Epidermal melanocyte (primary cell): ENCODE results near the gene SKIC2.
"Not testable (repeated sequence)": the region's sequence is repeated elsewhere in the genome, so short reads cannot be mapped to it uniquely, and the experiment has no call there.

Source experiments
- DNase-seq: peaks from one replicate; pipeline ENCODE4 v3.0.0; 2011; ENCODE audit warnings: low spot score; ENCODE audit not compliant: insufficient read length

The SKIC2 gene

DNA sequence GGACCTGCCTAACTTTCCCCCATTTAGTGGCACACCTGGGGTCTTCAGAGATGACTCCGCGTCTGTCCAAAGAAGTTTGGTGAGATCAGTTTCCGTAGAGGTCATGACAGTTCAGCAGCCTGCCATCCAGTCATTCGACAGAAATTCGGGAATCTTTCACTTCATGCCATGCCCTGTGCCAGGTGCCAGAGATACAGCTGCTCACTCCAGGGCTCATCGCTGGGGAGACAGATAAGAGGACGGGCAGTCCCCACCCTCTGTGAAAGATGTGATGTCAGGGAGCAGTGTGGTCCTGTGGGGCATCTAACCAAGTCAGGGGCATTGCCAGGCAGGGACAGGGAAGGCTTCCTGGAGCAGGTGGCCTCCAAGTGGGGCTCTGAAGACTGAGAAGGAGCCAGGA lies 44.3 kb downstream of the SKIC2 start:
- not testable (repeated sequence) for DNase-seq

DNA sequence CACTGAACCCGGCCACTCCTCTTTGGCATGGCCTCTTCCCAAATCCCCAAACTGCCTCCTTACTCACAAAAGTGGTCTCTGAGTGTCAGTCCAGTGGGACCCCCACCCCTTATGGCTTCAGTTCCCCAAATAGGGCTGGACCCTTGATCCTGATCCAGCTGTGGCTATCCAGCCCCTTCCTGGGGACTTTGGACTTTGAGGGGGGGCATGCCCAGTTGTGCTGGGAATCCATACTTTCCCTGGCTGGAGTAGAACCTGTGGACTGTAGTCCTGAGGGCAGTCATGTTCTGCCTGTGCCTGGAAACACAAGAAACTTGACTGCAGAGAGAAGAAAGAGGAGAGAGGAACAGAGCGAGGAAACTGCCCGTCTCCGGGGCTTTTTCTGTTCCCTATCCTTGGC lies 45.4 kb downstream of the SKIC2 start:
- not testable (repeated sequence) for DNase-seq

DNA sequence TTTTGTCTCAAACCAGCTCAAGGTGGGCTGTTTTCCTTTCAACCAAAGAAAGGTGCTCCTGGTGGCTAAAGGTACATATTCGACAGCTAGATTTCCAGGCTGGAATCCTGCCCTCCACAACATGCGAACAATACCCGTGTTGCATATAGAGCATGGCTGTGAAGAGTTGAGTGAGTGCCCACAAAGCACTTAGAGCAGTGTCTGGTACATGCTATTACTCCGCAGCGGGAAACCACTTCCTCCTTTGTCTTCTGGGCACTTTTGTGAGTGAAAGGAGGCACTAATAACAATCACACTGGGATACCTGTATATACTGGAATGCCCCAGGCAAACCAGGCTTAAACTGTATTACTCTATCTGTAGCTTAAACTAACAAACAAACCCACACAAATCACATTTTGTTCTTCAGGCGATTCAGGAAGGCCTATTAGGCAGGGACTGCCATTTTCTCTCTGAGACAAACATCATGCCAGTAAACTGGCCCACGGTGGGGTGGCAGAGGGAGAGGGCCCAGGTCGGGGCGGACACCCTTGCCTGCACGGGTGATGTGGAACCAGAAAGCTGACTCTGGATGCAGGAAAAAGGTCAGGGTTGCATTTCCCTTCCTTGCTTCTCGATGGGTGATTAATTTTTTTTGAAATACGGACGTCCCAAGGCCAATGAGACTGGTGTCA lies 46.0 kb downstream of the SKIC2 start:
- not testable (repeated sequence) for DNase-seq

DNA sequence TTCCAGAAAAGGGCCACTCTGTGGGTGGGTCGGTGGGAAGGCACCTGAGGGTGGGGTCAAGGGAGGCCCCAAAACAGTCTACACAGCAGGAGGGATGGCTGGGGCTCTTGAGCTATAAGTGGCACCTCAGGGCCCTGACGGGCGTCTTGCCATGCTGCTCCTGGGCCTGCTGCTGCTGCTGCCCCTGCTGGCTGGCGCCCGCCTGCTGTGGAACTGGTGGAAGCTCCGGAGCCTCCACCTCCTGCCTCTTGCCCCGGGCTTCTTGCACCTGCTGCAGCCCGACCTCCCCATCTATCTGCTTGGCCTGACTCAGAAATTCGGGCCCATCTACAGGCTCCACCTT lies 46.5 kb downstream of the SKIC2 start:
- not testable (repeated sequence) for DNase-seq

DNA sequence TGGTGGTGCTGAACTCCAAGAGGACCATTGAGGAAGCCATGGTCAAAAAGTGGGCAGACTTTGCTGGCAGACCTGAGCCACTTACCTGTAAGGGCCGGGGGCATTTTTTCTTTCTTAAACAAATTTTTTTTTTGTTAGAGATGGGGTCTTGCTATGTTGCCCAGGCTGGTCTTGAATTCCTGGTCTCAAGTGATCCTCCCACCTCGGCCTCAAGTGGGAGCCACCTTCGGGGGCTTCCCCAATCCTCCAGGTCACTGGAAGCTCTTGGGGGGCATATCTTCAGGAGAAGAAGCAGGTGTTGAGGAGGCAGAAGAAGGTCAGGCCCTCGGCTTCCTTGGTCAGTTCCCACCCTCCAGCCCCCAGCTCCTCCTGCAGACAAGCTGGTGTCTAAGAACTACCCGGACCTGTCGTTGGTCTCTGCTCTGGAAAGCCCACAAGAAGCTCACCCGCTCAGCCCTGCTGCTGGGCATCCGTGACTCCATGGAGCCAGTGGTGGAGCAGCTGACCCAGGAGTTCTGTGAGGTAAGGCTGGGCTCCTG lies 47.1 kb downstream of the SKIC2 start:
- not testable (repeated sequence) for DNase-seq

DNA sequence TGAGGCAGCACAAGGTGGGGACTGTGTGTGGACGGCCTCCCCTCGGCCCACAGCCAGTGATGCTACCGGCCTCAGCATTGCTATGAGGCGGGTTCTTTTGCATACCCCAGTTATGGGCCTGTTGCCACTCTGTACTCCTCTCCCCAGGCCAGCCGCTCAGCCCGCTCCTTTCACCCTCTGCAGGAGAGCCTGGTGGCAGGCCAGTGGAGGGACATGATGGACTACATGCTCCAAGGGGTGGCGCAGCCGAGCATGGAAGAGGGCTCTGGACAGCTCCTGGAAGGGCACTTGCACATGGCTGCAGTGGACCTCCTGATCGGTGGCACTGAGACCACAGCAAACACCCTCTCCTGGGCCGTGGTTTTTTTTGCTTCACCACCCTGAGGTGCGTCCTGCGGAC lies 48.1 kb downstream of the SKIC2 start:
- DNase-seq = not testable (repeated sequence)

DNA sequence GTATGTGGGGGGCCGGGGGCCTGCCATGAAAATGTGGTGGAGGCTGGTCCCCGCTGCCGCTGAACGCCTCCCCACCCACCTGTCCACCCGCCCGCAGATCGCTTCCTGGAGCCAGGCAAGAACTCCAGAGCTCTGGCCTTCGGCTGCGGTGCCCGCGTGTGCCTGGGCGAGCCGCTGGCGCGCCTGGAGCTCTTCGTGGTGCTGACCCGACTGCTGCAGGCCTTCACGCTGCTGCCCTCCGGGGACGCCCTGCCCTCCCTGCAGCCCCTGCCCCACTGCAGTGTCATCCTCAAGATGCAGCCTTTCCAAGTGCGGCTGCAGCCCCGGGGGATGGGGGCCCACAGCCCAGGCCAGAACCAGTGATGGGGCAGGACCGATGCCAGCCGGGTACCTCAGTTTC lies 49.1 kb downstream of the SKIC2 start:
- DNase-seq = not testable (repeated sequence)

DNA sequence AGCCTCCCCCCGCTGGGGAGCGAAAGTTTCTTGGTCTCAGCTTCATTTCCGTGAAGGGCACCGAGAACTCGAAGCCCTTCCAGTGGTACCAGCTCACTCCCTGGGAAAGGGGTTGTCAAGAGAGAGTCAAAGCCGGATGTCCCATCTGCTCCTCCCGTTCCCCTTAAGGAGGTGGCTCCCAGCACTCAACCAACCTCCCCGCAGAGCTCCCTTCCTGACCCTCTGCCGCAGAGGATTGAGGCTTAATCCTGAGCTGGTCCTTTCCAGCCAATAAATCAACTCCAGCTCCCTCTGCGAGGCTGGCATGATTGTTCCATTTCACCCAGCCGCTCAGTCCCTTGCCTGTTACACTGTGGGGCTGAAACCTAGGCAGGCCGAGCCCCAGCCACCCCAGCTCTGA lies 49.6 kb downstream of the SKIC2 start:
- not testable (repeated sequence) for DNase-seq

DNA sequence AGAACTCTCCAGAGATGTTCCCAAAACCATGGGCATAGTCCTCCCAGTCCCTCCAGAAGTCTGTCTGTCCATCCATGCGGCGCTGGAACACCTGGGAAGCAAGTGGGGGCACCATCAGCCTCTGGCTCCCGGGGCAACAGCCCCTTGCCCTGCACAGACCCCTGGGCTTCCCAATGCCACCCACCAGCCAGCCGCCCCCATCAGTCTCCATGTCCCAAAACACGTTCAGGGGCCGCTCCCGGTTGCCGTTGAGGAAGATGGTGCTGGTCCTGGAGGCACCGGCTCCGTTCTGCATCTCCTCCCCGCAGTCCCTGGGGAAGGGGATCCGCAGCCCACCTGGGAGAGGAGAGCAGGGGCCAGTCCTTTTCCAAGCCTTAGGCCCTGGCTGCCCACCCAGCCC lies 50.6 kb downstream of the SKIC2 start:
- not testable (repeated sequence) for DNase-seq

DNA sequence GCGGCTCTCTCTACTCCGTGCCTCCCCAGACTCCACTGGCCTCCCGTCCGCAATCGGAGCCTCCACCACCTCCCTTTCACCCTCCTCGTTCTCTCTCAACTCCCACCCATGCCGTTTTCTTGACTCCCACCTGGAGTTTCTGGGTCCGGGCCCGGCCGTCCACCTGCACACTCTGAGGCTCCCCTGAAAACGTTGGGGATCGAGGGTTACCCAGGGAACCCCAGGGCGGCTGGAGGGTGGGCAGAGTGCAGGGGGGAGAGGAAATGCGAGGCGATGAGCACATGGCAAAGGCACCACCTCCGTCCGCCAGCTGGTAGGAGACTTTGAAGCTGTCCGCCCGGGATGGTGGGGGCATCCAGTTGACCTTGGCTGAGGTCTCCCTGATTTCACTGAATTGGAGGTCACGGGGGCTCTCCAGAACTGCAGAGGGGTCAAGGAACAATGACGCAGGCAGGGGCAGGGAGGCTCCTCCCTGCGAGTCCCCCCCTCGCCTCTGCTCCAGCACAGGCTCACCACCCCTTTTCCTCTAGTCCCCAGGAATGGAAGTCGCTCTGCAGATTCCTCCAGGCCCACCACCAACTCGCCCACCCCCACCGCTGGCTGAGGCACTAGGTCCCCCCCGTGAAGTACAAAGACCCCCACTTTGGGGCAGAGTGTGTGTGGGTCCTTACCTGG lies 52.0 kb downstream of the SKIC2 start:
- not testable (repeated sequence) for DNase-seq

DNA sequence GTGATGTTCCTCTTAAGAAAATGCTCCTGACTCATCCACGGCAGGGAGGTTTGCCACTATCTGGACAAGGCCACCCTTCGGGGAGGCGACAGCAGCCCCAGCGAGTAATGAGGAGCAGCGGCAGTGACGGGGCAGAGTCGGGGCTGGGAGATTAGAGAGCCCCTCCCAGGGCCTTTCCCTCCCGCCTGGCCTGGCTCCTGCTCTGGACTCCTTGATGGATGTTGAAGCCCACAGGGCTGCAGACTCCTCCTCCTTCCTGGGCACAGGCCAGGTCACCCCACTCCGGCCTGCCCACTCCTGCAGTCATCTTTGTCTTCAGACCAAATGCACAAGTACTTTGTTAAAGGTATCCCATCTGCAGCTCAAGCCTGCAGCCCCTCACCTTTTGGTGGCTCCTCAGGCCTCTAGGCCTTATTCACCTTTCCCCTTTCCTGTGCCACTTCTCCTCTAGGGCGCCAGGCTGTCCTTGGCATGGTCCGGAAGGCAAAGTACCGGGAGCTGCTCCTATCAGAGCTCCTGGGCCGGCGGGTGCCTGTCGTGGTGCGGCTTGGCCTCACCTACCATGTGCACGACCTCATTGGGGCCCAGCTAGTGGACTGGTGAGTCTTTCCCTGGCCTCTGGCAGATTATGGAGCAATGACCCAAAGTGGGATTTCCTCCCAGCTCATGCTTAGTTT lies 54.1 kb downstream of the SKIC2 start:
- DNase-seq = not testable (repeated sequence)

DNA sequence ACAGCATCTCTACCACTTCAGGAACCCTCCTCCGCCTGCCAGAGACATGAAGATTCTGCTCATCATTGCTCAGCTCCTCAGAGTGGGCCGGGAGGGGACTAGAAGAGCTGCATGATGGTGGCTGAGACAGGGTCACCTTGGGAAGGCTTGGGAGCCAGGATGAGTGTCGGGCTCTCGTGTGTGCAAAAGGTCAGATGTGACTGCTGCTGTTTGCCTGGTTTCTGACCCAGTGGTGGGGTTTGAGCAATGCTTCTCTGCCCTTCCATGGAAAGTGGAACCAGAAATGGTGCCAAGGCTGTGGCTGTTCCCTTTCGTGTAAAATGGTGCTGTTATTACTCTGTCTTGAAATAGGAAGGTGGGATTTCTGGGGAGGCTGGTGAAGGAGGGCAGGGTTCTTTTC lies 54.8 kb downstream of the SKIC2 start:
- not testable (repeated sequence) for DNase-seq

DNA sequence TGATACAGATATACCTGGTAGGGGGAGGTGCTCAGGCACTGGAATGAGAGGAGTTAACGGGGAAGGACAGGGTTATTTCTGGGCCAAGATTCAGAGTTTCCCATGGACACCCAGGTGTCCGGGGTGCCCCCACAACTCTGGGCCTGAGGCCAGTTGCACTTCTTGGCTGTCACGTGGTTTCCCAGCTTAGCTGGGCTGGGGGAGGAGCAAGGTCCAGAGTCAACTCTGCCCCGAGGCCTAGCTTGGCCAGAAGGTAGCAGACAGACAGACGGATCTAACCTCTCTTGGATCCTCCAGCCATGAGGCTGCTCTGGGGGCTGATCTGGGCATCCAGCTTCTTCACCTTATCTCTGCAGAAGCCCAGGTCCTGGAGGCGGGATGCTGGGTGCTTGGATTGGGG lies 55.6 kb downstream of the SKIC2 start, which contains the start of gene C4B:
Gene C4B, plus strand, starts transcription at position 249 of the 400 bp plus-strand sequence. Its CDS starts 51 bp downstream, at position 300.
- DNase-seq = not testable (repeated sequence)
